Upper lobe of left lung (tissue), 6 donors: ENCODE measurements around the gene ARG1. TPM values are rescaled to one million over a fixed set of nuclear protein-coding genes. Genes with fewer than 3 reads are reported as not detected.

Experiments used
- ATAC-seq, 2 donors: fragments of 200-7000 bp; cut with Tn5 transposase; one replicate each; pipeline ENCODE4 v1.9.1; 2022; ENCODE audit warnings: mild to moderate bottlenecking in 2 of 2, moderate library complexity in 2 of 2; ENCODE audit not compliant: low FRiP score in 2 of 2
- DNase-seq, 2 donors: peaks; one replicate each; pipeline ENCODE4 v3.0.0-alpha.2; 2019 to 2020
- H3K27ac ChIP-seq, 4 donors: fragments of 200-600 bp; sonication (generic); one replicate each; pipeline ENCODE4 v1.5.1; 2016 to 2019
- H3K27me3 ChIP-seq, 4 donors: fragments of 200-600 bp; sonication (generic); one replicate each; pipeline ENCODE4 v1.5.1; 2017 to 2019
- H3K36me3 ChIP-seq, 4 donors: fragments of 200-600 bp; sonication (generic); one replicate each; pipeline ENCODE4 v1.5.1; 2016 to 2019
- H3K4me1 ChIP-seq, 4 donors: fragments of 200-600 bp; sonication (generic); one replicate each; pipeline ENCODE4 v1.5.1; 2018 to 2019
- H3K4me3 ChIP-seq, 4 donors: fragments of 200-600 bp; sonication (generic); one replicate each; pipeline ENCODE4 v1.5.1; 2017 to 2019; ENCODE audit warnings: mild to moderate bottlenecking in 2 of 4, moderate library complexity in 1 of 4
- H3K9me3 ChIP-seq, 4 donors: fragments of 200-600 bp; sonication (generic); one replicate each; pipeline ENCODE4 v1.5.1; 2018 to 2019
- EP300 ChIP-seq, 4 donors: sonication (generic); formaldehyde crosslinking; IDR thresholded peaks; one replicate each; pipeline ENCODE4 v1.5.1; 2017; ENCODE audit warnings: antibody characterized with exemption in 4 of 4, control low read depth in 2 of 4
- POLR2A ChIP-seq, 4 donors: fragments of 450-650 bp; IDR thresholded peaks; one replicate each; pipeline ENCODE4 v1.5.1; 2016 to 2017; ENCODE audit warnings: antibody characterized with exemption in 4 of 4, mild to moderate bottlenecking in 2 of 4
- POLR2AphosphoS5 ChIP-seq, 2 donors: sonication (generic); formaldehyde crosslinking; IDR thresholded peaks; one replicate each; pipeline ENCODE4 v1.5.1; 2017; ENCODE audit warnings: antibody characterized with exemption in 2 of 2
- whole genome bisulfite sequencing, 2 donors: methylation state at CpG; one replicate each; pipeline ENCODE4 v1.1.5; 2017 to 2018; 5-methylcytosine and 5-hydroxymethylcytosine counted together
- total RNA-seq, 6 donors: library from RNA; depleted of rRNA in 4 of 6; stranded (reverse); fragments of >200 nt in 4 of 6; gene quantifications; one replicate each; pipeline versions ENCODE4 v1.1.0 to v1.2.1, GENCODE V29; 2016 to 2021
- TF ChIP-seq, protein P1 (sequence below), 6 experiments: fragments of 450-650 bp in 4 of 6; fragments of 200-600 bp in 2 of 6; sonication (generic) in 2 of 6; IDR thresholded peaks; one replicate each; pipeline ENCODE4 v1.5.1; 2016 to 2019; ENCODE audit warnings: antibody characterized with exemption in 6 of 6
- donor health status: DM: no; HTN: no; CAD: no; lungs with moderate emphysema.
- donor health status: DM: no; HTN: yes; CAD: no; lungs with severe emphysema.

ARG1 gene
- total RNA-seq, 6 donors from 2014 or later, result 1.2 to 5.1 (median 3.7) TPM; not detected in 1

DNA sequence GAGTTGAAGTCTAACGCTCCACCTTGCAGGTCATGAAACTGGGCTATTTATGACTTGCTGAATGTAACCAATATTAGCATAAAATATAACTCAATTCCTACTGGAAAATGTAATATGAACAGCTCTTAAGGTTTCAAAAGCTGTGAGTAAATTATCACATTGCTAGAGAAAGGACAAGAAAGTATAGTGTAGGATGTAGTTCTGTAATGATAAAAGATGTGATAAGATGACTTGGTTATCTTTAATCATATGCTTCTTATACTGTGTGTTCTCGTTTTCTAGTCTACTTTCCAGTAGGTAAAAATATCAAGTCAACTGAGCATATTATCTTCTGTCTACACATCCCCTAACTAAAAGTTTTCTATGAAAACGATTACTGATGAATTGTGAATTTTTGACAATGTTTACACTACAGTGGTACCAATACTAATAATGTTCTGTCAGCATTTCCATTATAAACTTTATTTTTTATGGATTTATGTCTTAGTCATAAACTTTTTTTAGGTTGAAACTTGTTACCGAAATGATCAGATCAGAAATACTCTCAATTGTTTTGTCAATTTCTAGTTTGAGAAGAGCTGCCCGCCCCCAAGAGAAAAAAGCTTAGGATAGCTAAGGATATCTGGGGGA, 40.4 kb downstream of the ARG1 start:
- DNase-seq, result no peak
- no peak overlapping the region for H3K27ac ChIP-seq
- H3K4me1 ChIP-seq, result no peaks in the 10 kb centered on the region
- no peak overlapping the region for H3K4me3 ChIP-seq
- H3K27me3 ChIP-seq, result no peaks in the 10 kb centered on the region
- no peak for ATAC-seq
- H3K36me3 ChIP-seq, result peaks cover 20 to 98% (median 56%) of the 10 kb centered on the region in 4 donors
- TF ChIP-seq EP300 (IDR thresholded peaks at IDR 0.05), result no peak
- TF ChIP-seq, protein P1, sequence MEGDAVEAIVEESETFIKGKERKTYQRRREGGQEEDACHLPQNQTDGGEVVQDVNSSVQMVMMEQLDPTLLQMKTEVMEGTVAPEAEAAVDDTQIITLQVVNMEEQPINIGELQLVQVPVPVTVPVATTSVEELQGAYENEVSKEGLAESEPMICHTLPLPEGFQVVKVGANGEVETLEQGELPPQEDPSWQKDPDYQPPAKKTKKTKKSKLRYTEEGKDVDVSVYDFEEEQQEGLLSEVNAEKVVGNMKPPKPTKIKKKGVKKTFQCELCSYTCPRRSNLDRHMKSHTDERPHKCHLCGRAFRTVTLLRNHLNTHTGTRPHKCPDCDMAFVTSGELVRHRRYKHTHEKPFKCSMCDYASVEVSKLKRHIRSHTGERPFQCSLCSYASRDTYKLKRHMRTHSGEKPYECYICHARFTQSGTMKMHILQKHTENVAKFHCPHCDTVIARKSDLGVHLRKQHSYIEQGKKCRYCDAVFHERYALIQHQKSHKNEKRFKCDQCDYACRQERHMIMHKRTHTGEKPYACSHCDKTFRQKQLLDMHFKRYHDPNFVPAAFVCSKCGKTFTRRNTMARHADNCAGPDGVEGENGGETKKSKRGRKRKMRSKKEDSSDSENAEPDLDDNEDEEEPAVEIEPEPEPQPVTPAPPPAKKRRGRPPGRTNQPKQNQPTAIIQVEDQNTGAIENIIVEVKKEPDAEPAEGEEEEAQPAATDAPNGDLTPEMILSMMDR (IDR thresholded peaks at IDR 0.05), result no peak
- TF ChIP-seq POLR2AphosphoS5 (IDR thresholded peaks at IDR 0.05), result no peak
- TF ChIP-seq POLR2A (IDR thresholded peaks at IDR 0.05), result no peak
- H3K9me3 ChIP-seq, result no peaks in the 10 kb centered on the region
- 89 to 92% methylated on average over 5 of the region's 5 CpGs for WGBS, 2 donors

DNA sequence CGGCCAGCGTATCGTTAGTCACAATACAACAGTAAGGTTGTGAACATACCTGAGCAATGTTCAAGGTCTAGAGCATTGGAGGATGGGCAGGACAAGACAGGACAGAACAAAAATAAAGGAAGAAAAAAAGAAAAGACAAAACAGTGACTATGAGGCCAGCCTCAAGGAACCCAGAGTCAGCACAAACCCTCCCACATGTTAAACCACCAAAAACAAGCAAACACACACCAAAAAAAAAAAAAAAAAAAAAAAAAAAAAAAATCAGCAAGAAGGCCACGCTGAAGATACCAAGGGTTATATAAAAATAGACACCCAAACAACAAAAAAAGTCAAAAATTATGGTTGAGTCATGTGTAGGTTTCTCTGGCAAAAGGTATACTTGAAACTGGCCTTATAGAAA, 42.2 kb downstream of the ARG1 start:
- no peak for DNase-seq
- Histone ChIP-seq H3K36me3 (peaks cover 30 to 98% (median 57%) of the 10 kb centered on the region in 4 donors), H3K4me1 (no peaks in the 10 kb centered on the region), H3K4me3 (no peak overlapping the region), H3K27me3 (no peaks in the 10 kb centered on the region), H3K9me3 (no peaks in the 10 kb centered on the region), H3K27ac (no peak overlapping the region)
- no peak for TF ChIP-seq POLR2AphosphoS5 (IDR thresholded peaks at IDR 0.05)
- TF ChIP-seq EP300 (IDR thresholded peaks at IDR 0.05), result no peak
- no peak for ATAC-seq
- 96% methylated on average over 4 of the region's 4 CpGs for WGBS, 2 donors

DNA sequence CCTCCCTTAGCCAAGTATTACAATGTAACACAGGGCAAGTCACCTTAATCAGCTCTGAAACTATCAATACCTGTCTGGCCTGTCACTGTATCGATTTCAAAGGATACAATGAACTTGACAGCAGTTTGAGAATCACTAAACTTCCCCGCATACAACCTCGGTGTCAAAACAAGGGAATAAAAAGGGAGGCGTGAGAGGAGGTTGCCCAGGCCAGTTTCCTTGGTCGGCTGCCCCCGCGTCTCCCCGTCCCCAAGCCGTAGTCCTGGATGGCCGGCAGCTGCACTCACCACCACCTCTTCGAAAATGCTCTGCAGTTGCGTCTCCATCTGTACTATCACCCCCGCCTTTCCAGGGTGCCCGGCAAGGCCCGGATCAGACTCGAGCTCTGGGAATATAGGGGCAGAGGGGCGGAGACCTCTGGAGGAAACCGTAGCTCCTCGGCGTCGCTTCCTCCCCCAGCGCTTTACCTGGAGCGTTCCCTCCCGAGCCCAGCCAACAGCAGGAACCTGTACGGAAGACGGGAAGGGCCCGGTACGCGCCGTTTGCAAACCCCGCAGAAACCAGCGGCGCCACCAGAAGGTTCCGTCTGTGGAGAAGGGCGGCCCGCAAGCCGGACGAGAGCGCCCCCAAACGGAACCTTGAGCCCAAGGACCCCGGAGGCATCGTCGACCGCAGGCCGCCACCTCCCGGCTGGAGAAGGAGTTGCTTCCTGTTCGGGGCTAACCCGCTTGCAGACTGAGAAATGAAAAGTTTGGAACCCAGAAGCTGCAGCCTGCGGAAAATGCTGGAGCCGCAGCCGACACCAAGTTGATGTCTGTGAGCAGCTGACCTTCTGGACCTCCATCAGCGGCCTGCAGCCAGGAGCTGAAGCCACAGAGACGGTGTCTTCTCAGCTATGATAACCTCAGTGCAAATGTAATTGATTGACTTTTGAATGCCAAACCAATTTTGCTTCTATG, 55.0 kb downstream of the ARG1 start, which contains the start of gene MED23:
MED23 (minus strand) TSS at position 519 of the 959 bp plus-strand sequence; CDS start at position 326, 193 bp downstream.
- peak; percentile 96 to 98 for DNase-seq
- peak within 1 kb of the TSS; percentile 81 to 91 (median 87) for H3K4me3 ChIP-seq
- ATAC-seq, result peak; percentile 99
- peaks cover 20 to 25% (median 24%) of the 10 kb centered on the region in 4 donors for H3K4me1 ChIP-seq
- 1% methylated on average over 18 to 41 of the region's 53 CpGs for WGBS, 2 donors
- peak within 1 kb of the TSS; percentile 81 to 90 (median 86) for H3K27ac ChIP-seq
- no peaks in the 10 kb centered on the region for H3K9me3 ChIP-seq
- peaks cover 12 to 26% (median 15%) of the 10 kb centered on the region in 4 donors for H3K36me3 ChIP-seq
- H3K27me3 ChIP-seq, result no peaks in the 10 kb centered on the region
- TF ChIP-seq EP300 (IDR thresholded peaks at IDR 0.05) (no peak), POLR2A (IDR thresholded peaks at IDR 0.05) (peak in 3 of 4 donors; percentile 34 to 77 (median 54)), POLR2AphosphoS5 (IDR thresholded peaks at IDR 0.05) (peak; percentile 73 to 86)
- TF ChIP-seq, protein P1 (IDR thresholded peaks at IDR 0.05), result peak; percentile 87 to 96 (median 92)

DNA sequence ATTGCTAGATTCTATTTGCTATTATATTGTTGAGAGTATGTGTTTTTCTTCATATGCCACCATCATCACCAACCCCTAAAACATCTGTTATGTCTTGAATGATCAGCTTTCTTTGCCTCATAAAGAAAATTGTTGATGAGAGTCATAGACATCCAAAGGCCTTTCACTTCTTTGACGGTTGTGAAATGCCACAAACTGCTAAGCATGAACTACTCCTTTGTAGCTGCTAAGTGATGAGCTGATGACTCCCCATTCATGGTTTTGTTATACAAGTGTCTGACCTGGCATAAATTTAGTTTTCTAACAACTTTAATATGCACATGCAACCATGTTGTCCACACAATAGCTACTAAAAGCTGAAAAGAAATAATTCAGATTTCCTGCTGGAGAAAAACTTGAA, 55.7 kb downstream of the ARG1 start:
- H3K27me3 ChIP-seq, result no peaks in the 10 kb centered on the region
- DNase-seq (no peak), ATAC-seq (no peak)
- H3K4me1 ChIP-seq, result peaks cover 20 to 25% (median 24%) of the 10 kb centered on the region in 4 donors
- WGBS, 2 donors, result 32 to 44% methylated on average over 1 of the region's 1 CpG
- H3K4me3 ChIP-seq, result peak overlapping the region in 3 of 4 donors; percentile 81 to 91 (median 88)
- TF ChIP-seq POLR2AphosphoS5 (IDR thresholded peaks at IDR 0.05) (no peak), POLR2A (IDR thresholded peaks at IDR 0.05) (no peak), EP300 (IDR thresholded peaks at IDR 0.05) (no peak)
- TF ChIP-seq, protein P1 (IDR thresholded peaks at IDR 0.05), result no peak
- peaks cover 5 to 19% (median 10%) of the 10 kb centered on the region in 4 donors for H3K36me3 ChIP-seq
- no peaks in the 10 kb centered on the region for H3K9me3 ChIP-seq
- peak overlapping the region in 3 of 4 donors; percentile 86 to 90 (median 87) for H3K27ac ChIP-seq

DNA sequence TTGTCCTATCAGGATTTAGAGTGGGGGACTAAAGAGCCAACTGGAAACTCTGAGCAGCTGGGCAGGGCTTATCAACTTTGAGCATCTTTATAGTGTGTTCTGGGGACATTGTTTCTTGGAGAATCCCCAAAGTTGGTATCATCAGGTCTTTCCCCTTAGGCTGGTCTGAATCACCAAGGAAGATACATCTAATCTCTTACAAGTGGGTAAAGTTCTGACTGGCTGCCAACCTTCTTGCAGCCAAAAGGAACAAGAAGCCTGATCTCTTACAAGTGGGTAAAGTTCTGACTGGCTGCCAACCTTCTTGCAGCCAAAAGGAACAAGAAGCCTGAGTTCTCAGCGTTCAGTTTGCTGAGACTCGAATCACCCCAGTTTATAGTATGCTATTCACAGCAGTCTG, 56.6 kb downstream of the ARG1 start:
- H3K36me3 ChIP-seq, result peaks cover 0 to 10% (median under 1%) of the 10 kb centered on the region in 4 donors
- H3K4me3 ChIP-seq, result no peak overlapping the region
- H3K27me3 ChIP-seq, result no peaks in the 10 kb centered on the region
- 62 to 75% methylated on average over 2 of the region's 2 CpGs for WGBS, 2 donors
- no peaks in the 10 kb centered on the region for H3K9me3 ChIP-seq
- ATAC-seq (no peak), DNase-seq (peak in 1 of 2 donors; percentile 57)
- TF ChIP-seq, protein P1 (IDR thresholded peaks at IDR 0.05), result no peak
- no peak for TF ChIP-seq POLR2A (IDR thresholded peaks at IDR 0.05)
- TF ChIP-seq EP300 (IDR thresholded peaks at IDR 0.05), result no peak
- TF ChIP-seq POLR2AphosphoS5 (IDR thresholded peaks at IDR 0.05), result no peak
- H3K27ac ChIP-seq, result peak overlapping the region in 3 of 4 donors; percentile 6 to 33 (median 23)
- H3K4me1 ChIP-seq, result peaks cover 20 to 25% (median 24%) of the 10 kb centered on the region in 4 donors
